ENCODE measurements around the gene SLC46A1.
"Not testable (repeated sequence)": the region's sequence is repeated elsewhere in the genome, so short reads cannot be mapped to it uniquely, and the experiment has no call there.

DNA sequence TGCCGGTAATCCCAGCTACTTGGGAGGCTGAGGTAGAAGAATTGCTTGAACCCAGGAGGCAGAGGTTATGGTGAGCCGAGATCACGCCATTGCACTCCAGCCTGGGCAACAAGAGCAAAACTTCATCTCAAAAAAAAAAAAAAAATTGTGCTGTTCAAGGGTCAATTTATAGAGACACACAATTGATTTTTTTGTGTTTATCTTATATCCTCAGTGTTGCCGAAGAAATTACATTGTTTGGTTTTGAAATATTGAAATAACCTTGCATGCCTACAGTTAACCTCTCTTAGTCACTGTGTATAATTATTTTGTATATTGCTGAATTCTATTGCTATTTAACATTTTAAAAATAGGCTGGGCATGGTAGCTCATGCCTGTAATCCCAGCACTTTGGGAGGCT lies 22.0 kb upstream of the SLC46A1 start:
- TF ChIP-seq EZH2 (IDR thresholded peaks at IDR 0.05; ENCODE audit: borderline replicate concordance, low read length); CTCF (conservative IDR thresholded peaks at IDR 0.05 in 1 of 2, IDR thresholded peaks at IDR 0.05 in 1 of 2; ENCODE audit: extremely low read depth in 1 of 2, insufficient read depth in 1 of 2, low read depth in 1 of 2, low read length in 2 of 2): not testable (repeated sequence)
